B cell (primary cell): ENCODE measurements around the gene MCUB.

Source experiments
- EZH2 ChIP-seq: IDR thresholded peaks from 2 replicates; pipeline ENCODE4 v1.6.1; 2012; ENCODE audit warnings: borderline replicate concordance, low read depth, mild to moderate bottlenecking, moderate library complexity, low read length; ENCODE audit not compliant: insufficient read depth, poor library complexity, severe bottlenecking
- TF ChIP-seq, protein P1 (sequence below): fragments of 200-600 bp; IDR thresholded peaks from one replicate; pipeline ENCODE4 v1.8.0; 2022; ENCODE audit warnings: antibody characterized with exemption, mild to moderate bottlenecking

DNA sequence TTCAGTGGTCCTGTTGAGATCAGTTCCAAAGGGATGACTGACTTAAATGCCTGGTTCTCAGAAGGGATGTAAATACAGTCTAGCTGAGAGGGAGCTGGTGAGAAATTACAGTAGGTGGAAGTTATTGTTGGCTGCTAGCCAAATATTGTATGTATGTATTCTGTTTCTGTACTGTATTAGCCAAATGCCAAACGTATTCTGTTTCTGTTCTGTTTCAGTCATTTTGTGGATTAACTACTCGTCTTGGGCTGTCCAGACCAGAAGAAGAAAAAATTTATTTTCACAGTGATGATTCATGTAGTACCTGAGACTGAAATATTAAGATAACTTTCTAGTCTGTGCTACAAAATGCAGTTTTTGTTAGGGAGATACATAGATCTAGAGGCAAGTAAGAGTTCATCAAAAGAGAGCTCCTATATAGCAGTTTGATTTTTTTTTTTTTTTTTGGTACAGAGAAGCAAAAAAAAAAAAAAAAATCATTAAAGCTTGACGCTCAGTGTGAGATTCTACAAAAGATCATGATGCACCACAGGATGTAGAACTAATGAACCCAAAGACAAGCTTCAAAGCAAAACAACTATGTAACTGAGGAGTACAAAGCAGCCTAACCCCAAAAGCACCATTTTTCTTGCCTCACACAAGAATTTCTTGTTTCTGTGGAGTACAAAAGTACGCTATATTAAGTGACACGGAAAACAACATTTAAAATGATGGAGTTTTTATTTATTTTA, 88.4 kb downstream of the MCUB start:
- TF ChIP-seq, protein P1, sequence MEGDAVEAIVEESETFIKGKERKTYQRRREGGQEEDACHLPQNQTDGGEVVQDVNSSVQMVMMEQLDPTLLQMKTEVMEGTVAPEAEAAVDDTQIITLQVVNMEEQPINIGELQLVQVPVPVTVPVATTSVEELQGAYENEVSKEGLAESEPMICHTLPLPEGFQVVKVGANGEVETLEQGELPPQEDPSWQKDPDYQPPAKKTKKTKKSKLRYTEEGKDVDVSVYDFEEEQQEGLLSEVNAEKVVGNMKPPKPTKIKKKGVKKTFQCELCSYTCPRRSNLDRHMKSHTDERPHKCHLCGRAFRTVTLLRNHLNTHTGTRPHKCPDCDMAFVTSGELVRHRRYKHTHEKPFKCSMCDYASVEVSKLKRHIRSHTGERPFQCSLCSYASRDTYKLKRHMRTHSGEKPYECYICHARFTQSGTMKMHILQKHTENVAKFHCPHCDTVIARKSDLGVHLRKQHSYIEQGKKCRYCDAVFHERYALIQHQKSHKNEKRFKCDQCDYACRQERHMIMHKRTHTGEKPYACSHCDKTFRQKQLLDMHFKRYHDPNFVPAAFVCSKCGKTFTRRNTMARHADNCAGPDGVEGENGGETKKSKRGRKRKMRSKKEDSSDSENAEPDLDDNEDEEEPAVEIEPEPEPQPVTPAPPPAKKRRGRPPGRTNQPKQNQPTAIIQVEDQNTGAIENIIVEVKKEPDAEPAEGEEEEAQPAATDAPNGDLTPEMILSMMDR: no peak
- no peak for TF ChIP-seq EZH2
